C4-2B (cell line): Measurements from ENCODE around the gene SLC34A1.

Experiments used
- ZFX ChIP-seq: fragments of 450-650 bp; IDR thresholded peaks from 2 replicates; pipeline ENCODE4 v1.6.1; 2017
- TF ChIP-seq, protein P1 (sequence below): fragments of 450-650 bp; conservative IDR thresholded peaks from 2 replicates; pipeline ENCODE4 v1.5.1; 2017; ENCODE audit warnings: mild to moderate bottlenecking

GRCh38 chr5:177444106-177445051 is 60.1 kb downstream of the SLC34A1 start:
- TF ChIP-seq, protein P1, sequence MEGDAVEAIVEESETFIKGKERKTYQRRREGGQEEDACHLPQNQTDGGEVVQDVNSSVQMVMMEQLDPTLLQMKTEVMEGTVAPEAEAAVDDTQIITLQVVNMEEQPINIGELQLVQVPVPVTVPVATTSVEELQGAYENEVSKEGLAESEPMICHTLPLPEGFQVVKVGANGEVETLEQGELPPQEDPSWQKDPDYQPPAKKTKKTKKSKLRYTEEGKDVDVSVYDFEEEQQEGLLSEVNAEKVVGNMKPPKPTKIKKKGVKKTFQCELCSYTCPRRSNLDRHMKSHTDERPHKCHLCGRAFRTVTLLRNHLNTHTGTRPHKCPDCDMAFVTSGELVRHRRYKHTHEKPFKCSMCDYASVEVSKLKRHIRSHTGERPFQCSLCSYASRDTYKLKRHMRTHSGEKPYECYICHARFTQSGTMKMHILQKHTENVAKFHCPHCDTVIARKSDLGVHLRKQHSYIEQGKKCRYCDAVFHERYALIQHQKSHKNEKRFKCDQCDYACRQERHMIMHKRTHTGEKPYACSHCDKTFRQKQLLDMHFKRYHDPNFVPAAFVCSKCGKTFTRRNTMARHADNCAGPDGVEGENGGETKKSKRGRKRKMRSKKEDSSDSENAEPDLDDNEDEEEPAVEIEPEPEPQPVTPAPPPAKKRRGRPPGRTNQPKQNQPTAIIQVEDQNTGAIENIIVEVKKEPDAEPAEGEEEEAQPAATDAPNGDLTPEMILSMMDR, result no peak
- TF ChIP-seq ZFX, result no peak
